HEK293 (cell line): ENCODE results near the gene UCMA.
"Not testable (repeated sequence)": the region's sequence is repeated elsewhere in the genome, so short reads cannot be mapped to it uniquely, and the experiment has no call there.

ENCODE experiments used
- MEIS1 ChIP-seq: sonication (generic); formaldehyde crosslinking; IDR thresholded peaks from 2 replicates; pipeline ENCODE4 v1.8.1; 2022; ENCODE audit warnings: missing genetic modification reagents, mild to moderate bottlenecking, borderline replicate concordance
- SALL2 ChIP-seq: fragments of 450-650 bp; formaldehyde crosslinking; IDR thresholded peaks from 2 replicates; pipeline ENCODE4 v1.5.0; 2017; ENCODE audit warnings: missing biosample characterization, mild to moderate bottlenecking, missing genetic modification characterization, borderline replicate concordance
- ZNF10 ChIP-seq: fragments of 450-650 bp; formaldehyde crosslinking; IDR thresholded peaks from 2 replicates; pipeline ENCODE4 v1.5.1; 2017; ENCODE audit warnings: missing biosample characterization, missing genetic modification characterization
- ZNF24 ChIP-seq: fragments of 450-650 bp; formaldehyde crosslinking; IDR thresholded peaks from 2 replicates; pipeline ENCODE4 v1.5.1; 2016; ENCODE audit warnings: missing biosample characterization, missing genetic modification characterization
- ZNF274 ChIP-seq, 2 experiments: fragments of 200-500 bp in 1 of 2; fragments of 450-650 bp in 1 of 2; sonication (Bioruptor generic) in 1 of 2; formaldehyde crosslinking in 1 of 2; IDR thresholded peaks; 2 replicates each; pipeline versions ENCODE4 v1.5.1 to v1.6.1; 2014 to 2016; ENCODE audit warnings: borderline replicate concordance in 1 of 2, inconsistent platforms in 1 of 2, low read length in 1 of 2, missing biosample characterization in 1 of 2, missing genetic modification characterization in 1 of 2
- ZNF549 ChIP-seq: fragments of 450-650 bp; IDR thresholded peaks from 2 replicates; pipeline ENCODE4 v1.5.1; 2018; ENCODE audit warnings: missing biosample characterization, missing genetic modification characterization, mild to moderate bottlenecking, inconsistent platforms, moderate library complexity
- TF ChIP-seq, protein P1 (sequence below): fragments of 450-650 bp; formaldehyde crosslinking; IDR thresholded peaks from 2 replicates; pipeline ENCODE4 v1.5.1; 2016; ENCODE audit warnings: missing biosample characterization, missing genetic modification characterization
- TF ChIP-seq, protein P2 (sequence below): fragments of 450-650 bp; formaldehyde crosslinking; optimal IDR thresholded peaks from 2 replicates; pipeline ENCODE3; 2016; ENCODE audit warnings: missing biosample characterization, mild to moderate bottlenecking, missing genetic modification characterization

DNA sequence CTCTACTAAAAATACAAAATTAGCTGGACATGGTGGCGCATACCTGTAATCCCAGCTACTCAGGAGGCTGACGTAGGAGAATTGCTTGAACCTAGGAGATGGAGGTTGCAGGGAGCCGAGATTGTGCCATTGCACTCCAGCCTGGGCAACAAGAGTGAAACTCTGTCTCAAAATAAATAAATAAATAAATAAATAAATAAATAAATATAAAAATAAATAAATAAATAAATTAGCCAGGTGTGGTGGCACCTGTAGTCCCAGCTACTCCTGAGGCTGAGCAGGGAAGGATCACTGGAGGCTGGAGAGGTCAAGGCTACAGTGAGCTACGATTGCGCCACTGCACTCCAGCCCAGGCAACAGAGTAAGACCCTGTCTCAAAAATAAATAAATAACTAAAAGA, 8.1 kb upstream of the UCMA start:
- not testable (repeated sequence) for TF ChIP-seq SALL2; ZNF274 (IDR thresholded peaks at IDR 0.05; ENCODE audit: low read length); ZNF274 (tag by site-specific recombination; IDR thresholded peaks at IDR 0.05; ENCODE audit: borderline replicate concordance); ZNF24 (tag by site-specific recombination); MEIS1 (CRISPR knock-in tag); ZNF10 (tag by site-specific recombination); ZNF549 (tag by site-specific recombination)
- TF ChIP-seq, protein P1, sequence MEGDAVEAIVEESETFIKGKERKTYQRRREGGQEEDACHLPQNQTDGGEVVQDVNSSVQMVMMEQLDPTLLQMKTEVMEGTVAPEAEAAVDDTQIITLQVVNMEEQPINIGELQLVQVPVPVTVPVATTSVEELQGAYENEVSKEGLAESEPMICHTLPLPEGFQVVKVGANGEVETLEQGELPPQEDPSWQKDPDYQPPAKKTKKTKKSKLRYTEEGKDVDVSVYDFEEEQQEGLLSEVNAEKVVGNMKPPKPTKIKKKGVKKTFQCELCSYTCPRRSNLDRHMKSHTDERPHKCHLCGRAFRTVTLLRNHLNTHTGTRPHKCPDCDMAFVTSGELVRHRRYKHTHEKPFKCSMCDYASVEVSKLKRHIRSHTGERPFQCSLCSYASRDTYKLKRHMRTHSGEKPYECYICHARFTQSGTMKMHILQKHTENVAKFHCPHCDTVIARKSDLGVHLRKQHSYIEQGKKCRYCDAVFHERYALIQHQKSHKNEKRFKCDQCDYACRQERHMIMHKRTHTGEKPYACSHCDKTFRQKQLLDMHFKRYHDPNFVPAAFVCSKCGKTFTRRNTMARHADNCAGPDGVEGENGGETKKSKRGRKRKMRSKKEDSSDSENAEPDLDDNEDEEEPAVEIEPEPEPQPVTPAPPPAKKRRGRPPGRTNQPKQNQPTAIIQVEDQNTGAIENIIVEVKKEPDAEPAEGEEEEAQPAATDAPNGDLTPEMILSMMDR, result not testable (repeated sequence)
- TF ChIP-seq, protein P2, sequence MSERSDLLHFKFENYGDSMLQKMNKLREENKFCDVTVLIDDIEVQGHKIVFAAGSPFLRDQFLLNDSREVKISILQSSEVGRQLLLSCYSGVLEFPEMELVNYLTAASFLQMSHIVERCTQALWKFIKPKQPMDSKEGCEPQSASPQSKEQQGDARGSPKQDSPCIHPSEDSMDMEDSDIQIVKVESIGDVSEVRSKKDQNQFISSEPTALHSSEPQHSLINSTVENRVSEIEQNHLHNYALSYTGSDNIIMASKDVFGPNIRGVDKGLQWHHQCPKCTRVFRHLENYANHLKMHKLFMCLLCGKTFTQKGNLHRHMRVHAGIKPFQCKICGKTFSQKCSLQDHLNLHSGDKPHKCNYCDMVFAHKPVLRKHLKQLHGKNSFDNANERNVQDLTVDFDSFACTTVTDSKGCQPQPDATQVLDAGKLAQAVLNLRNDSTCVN, result not testable (repeated sequence)
